ENCODE results near the gene DMRTA2. TPM values are rescaled to one million over a fixed set of nuclear protein-coding genes. Genes with fewer than 3 reads are reported as not detected.
A peak's percentile ranks its signal among the peaks of the same experiment; 100 is the strongest.

The DMRTA2 gene
- total RNA-seq, 2 experiments from 2014 or later, result not detected

DNA sequence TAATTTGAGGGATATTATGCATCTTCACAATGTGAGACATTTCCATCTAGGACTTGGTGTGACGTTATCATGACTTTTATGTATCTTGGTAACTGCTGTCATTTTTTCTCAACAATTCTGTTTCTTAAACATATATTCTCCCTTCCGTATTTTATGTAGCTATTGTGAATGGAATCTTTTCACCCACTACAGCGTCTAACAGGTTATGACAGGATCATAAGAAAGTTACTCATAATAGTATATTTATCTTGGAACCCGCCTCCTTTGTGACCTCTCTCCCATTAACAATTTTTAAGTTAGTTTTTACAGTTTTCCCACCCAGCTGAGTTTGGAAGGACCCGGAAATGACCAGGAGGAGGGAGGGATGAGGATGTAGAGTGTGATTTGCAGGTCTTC is 6.8 kb upstream of the DMRTA2 start:
- H3K27ac ChIP-seq (ENCODE audit: low read depth in 1 of 2, low read length in 2 of 2), result no peak overlapping the region
- H3K27ac Mint-ChIP-seq, result no peak overlapping the region
- H3K4me3 Mint-ChIP-seq, result no peak overlapping the region
- ChIA-PET CTCF (interaction anchor here (1.3 kb wide), 1 partner anchor 25 kb away, joined by 3 read pairs; no protein-coding TSS in a partner anchor), POLR2A (no interaction called here)
- peaks cover 16% of the 10 kb centered on the region for H3K4me1 ChIP-seq (ENCODE audit: insufficient read depth, low read length)
- H3K4me3 ChIP-seq (ENCODE audit: low read length), result no peak overlapping the region
- DNase-seq (no peak), ATAC-seq (ENCODE audit: poor library complexity) (no peak)
- peaks cover 0 to 39% of the 10 kb centered on the region in 2 experiments for H3K9me3 ChIP-seq (ENCODE audit: control insufficient read depth in 1 of 2, insufficient read depth in 1 of 2, low read length in 2 of 2)
- no peaks in the 10 kb centered on the region for H3K36me3 Mint-ChIP-seq (ENCODE audit: low read depth)
- H3K27me3 Mint-ChIP-seq, result peaks cover 84% of the 10 kb centered on the region
- TF ChIP-seq CTCF (IDR thresholded peaks at IDR 0.05), result no peak
- peaks cover 15% of the 10 kb centered on the region for H3K4me1 Mint-ChIP-seq (ENCODE audit: low read depth)
- intact Hi-C loops (cut with DNase I, micrococcal nuclease), result no loop called here
- peaks cover 69 to 76% of the 10 kb centered on the region in 2 experiments for H3K27me3 ChIP-seq (ENCODE audit: control insufficient read depth in 1 of 2, insufficient read depth in 2 of 2, low read length in 2 of 2)
- no peaks in the 10 kb centered on the region for H3K9me3 Mint-ChIP-seq
- no peaks in the 10 kb centered on the region for H3K36me3 ChIP-seq (ENCODE audit: insufficient read depth, low read length)

GRCh38 chr1:50427818-50428779 is 4.9 kb upstream of the DMRTA2 start:
- no peak overlapping the region for H3K27ac Mint-ChIP-seq
- POLR2A ChIA-PET, result no interaction called here
- H3K4me3 Mint-ChIP-seq, result no peak overlapping the region
- Histone ChIP-seq H3K27ac (ENCODE audit: low read depth in 1 of 2, low read length in 2 of 2) (no peak overlapping the region), H3K9me3 (ENCODE audit: control insufficient read depth in 1 of 2, insufficient read depth in 1 of 2, low read length in 2 of 2) (peaks cover 0 to 45% of the 10 kb centered on the region in 2 experiments), H3K4me1 (ENCODE audit: insufficient read depth, low read length) (peaks cover 33% of the 10 kb centered on the region), H3K36me3 (ENCODE audit: insufficient read depth, low read length) (no peaks in the 10 kb centered on the region), H3K4me3 (ENCODE audit: low read length) (no peak overlapping the region), H3K27me3 (ENCODE audit: control insufficient read depth in 1 of 2, insufficient read depth in 2 of 2, low read length in 2 of 2) (peaks cover 81 to 93% of the 10 kb centered on the region in 2 experiments)
- CTCF ChIA-PET, result no interaction called here
- TF ChIP-seq CTCF (IDR thresholded peaks at IDR 0.05), result no peak
- H3K36me3 Mint-ChIP-seq (ENCODE audit: low read depth), result no peaks in the 10 kb centered on the region
- no peak for ATAC-seq (ENCODE audit: poor library complexity)
- H3K27me3 Mint-ChIP-seq, result peaks cover 96% of the 10 kb centered on the region
- intact Hi-C loops (cut with DNase I, micrococcal nuclease), result no loop called here
- DNase-seq, result no peak
- no peaks in the 10 kb centered on the region for H3K9me3 Mint-ChIP-seq
- peaks cover 32% of the 10 kb centered on the region for H3K4me1 Mint-ChIP-seq (ENCODE audit: low read depth)

DNA sequence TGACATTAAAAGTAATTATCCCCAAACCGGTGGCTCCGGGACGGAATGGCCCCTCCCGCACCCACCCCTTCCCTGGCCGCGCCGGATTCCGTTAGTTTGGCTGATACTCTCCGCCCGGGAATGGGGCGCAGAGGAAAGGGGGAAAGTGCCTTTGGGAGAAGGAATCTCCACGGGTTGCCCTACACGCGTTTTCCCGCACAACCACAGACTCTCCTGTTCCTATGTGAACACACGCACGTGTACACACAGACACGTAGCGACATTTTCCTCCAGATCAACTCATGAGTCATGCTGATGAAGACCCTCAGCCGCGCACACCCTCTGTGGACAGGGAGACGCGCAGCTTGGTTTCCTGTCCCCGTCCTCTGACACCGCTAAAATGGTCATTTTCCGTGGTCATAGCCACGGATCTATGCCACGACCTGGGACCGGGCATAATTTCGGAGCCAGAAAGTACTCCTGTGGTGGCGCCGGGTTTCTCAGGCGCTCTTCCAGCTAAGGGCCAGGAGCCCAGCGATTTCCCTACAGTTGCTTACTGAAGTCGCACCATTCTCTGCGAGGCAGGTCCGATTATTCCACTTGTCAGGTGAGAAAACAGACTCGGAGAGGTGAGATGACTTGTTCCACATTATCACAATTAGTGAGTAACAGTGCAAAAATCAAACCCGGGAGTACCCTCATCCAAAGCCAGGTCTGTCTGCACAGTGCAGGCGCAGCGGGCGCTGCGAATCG is 4.0 kb upstream of the DMRTA2 start:
- DNase-seq, result no peak
- no peak overlapping the region for H3K27ac Mint-ChIP-seq
- H3K9me3 Mint-ChIP-seq, result no peaks in the 10 kb centered on the region
- peaks cover 96% of the 10 kb centered on the region for H3K27me3 Mint-ChIP-seq
- no peak for TF ChIP-seq CTCF (IDR thresholded peaks at IDR 0.05)
- peaks cover 37% of the 10 kb centered on the region for H3K4me1 ChIP-seq (ENCODE audit: insufficient read depth, low read length)
- H3K4me3 ChIP-seq (ENCODE audit: low read length), result no peak overlapping the region
- intact Hi-C loops (cut with DNase I, micrococcal nuclease), result no loop called here
- no peak overlapping the region for H3K27ac ChIP-seq (ENCODE audit: low read depth in 1 of 2, low read length in 2 of 2)
- POLR2A ChIA-PET, result no interaction called here
- H3K4me3 Mint-ChIP-seq, result peak overlapping the region; percentile 57
- no peaks in the 10 kb centered on the region for H3K36me3 ChIP-seq (ENCODE audit: insufficient read depth, low read length)
- H3K36me3 Mint-ChIP-seq (ENCODE audit: low read depth), result no peaks in the 10 kb centered on the region
- H3K4me1 Mint-ChIP-seq (ENCODE audit: low read depth), result peaks cover 34% of the 10 kb centered on the region
- peaks cover 85 to 99% of the 10 kb centered on the region in 2 experiments for H3K27me3 ChIP-seq (ENCODE audit: control insufficient read depth in 1 of 2, insufficient read depth in 2 of 2, low read length in 2 of 2)
- CTCF ChIA-PET, result no interaction called here
- H3K9me3 ChIP-seq (ENCODE audit: control insufficient read depth in 1 of 2, insufficient read depth in 1 of 2, low read length in 2 of 2), result peaks cover 0 to 45% of the 10 kb centered on the region in 2 experiments
- no peak for ATAC-seq (ENCODE audit: poor library complexity)

All from CD4-positive, alpha-beta T cell (primary cell).